ENCODE data around the gene TBP.

TBP gene

GRCh38 chr6:170545405-170545804 is 8.8 kb upstream of the TBP start:
- peaks cover 13% of the 10 kb centered on the region for H3K4me1 ChIP-seq (ENCODE audit: insufficient read depth, low read length)
- peaks cover 73% of the 10 kb centered on the region for H4K20me1 ChIP-seq (ENCODE audit: insufficient read depth, low read length)
- H3K4me3 ChIP-seq (ENCODE audit: low read depth in 1 of 2, low read length in 2 of 2): no peak overlapping the region
- ATAC-seq (ENCODE audit: insufficient read depth, low read depth): no peak
- no peak overlapping the region for H3K4me2 ChIP-seq (ENCODE audit: insufficient read depth, low read length)
- no peak overlapping the region for H3K9ac ChIP-seq (ENCODE audit: low read depth, low read length)
- H3K79me2 ChIP-seq (ENCODE audit: insufficient read depth, low read length): peaks cover 94% of the 10 kb centered on the region
- no peaks in the 10 kb centered on the region for H3K27me3 ChIP-seq (ENCODE audit: insufficient read depth, low read length, poor library complexity)
- no peak for DNase-seq
- TF ChIP-seq CTCF (IDR thresholded peaks at IDR 0.05; ENCODE audit: borderline replicate concordance, extremely low read depth, low read length, poor library complexity, severe bottlenecking) (no peak), EZH2 (IDR thresholded peaks at IDR 0.05; ENCODE audit: borderline replicate concordance, low read depth, low read length, severe bottlenecking) (no peak)
- no peak overlapping the region for H2AFZ ChIP-seq (ENCODE audit: low read depth, low read length)
- H3K27ac ChIP-seq (ENCODE audit: low read length): no peak overlapping the region
- H3K36me3 ChIP-seq (ENCODE audit: insufficient read depth, low read length): peaks cover 99% of the 10 kb centered on the region
- H3K9me3 ChIP-seq (ENCODE audit: insufficient read depth, low read length, severe bottlenecking): no peaks in the 10 kb centered on the region

GRCh38 chr6:170552765-170553533 is 1.2 kb upstream of the TBP start, which contains the start of gene PSMB1:
Gene PSMB1, minus strand, starts transcription at chr6:170553307. Its CDS starts 65 bp downstream, at chr6:170553242.
- peaks cover 47% of the 10 kb centered on the region for H3K36me3 ChIP-seq (ENCODE audit: insufficient read depth, low read length)
- H4K20me1 ChIP-seq (ENCODE audit: insufficient read depth, low read length): peaks cover 56% of the 10 kb centered on the region
- peaks cover 95% of the 10 kb centered on the region for H3K79me2 ChIP-seq (ENCODE audit: insufficient read depth, low read length)
- peak within 1 kb of the TSS; percentile 90 to 91 for H3K4me3 ChIP-seq (ENCODE audit: low read depth in 1 of 2, low read length in 2 of 2)
- no peak for TF ChIP-seq EZH2 (IDR thresholded peaks at IDR 0.05; ENCODE audit: borderline replicate concordance, low read depth, low read length, severe bottlenecking)
- no peak for TF ChIP-seq CTCF (IDR thresholded peaks at IDR 0.05; ENCODE audit: borderline replicate concordance, extremely low read depth, low read length, poor library complexity, severe bottlenecking)
- ATAC-seq (ENCODE audit: insufficient read depth, low read depth) (peak; percentile 68), DNase-seq (peak; percentile 88)
- H3K27me3 ChIP-seq (ENCODE audit: insufficient read depth, low read length, poor library complexity): no peaks in the 10 kb centered on the region
- peak within 1 kb of the TSS; percentile 82 for H2AFZ ChIP-seq (ENCODE audit: low read depth, low read length)
- peak within 1 kb of the TSS; percentile 78 for H3K9ac ChIP-seq (ENCODE audit: low read depth, low read length)
- H3K4me2 ChIP-seq (ENCODE audit: insufficient read depth, low read length): peak within 1 kb of the TSS; percentile 87
- peak within 1 kb of the TSS; percentile 94 for H3K27ac ChIP-seq (ENCODE audit: low read length)
- H3K4me1 ChIP-seq (ENCODE audit: insufficient read depth, low read length): peaks cover 54% of the 10 kb centered on the region
- no peaks in the 10 kb centered on the region for H3K9me3 ChIP-seq (ENCODE audit: insufficient read depth, low read length, severe bottlenecking)

- H3K36me3 ChIP-seq (ENCODE audit: insufficient read depth, low read length): peaks cover 46% of the 10 kb centered on the region
- H3K27me3 ChIP-seq (ENCODE audit: insufficient read depth, low read length, poor library complexity): no peaks in the 10 kb centered on the region
- H4K20me1 ChIP-seq (ENCODE audit: insufficient read depth, low read length): peaks cover 52% of the 10 kb centered on the region
- peak overlapping the region; percentile 87 for H3K4me2 ChIP-seq (ENCODE audit: insufficient read depth, low read length)
- H2AFZ ChIP-seq (ENCODE audit: low read depth, low read length): peak overlapping the region; percentile 82
- DNase-seq (no peak), ATAC-seq (ENCODE audit: insufficient read depth, low read depth) (peak; percentile 60)
- H3K9ac ChIP-seq (ENCODE audit: low read depth, low read length): peak overlapping the region; percentile 78
- peaks cover 56% of the 10 kb centered on the region for H3K4me1 ChIP-seq (ENCODE audit: insufficient read depth, low read length)
- H3K9me3 ChIP-seq (ENCODE audit: insufficient read depth, low read length, severe bottlenecking): no peaks in the 10 kb centered on the region
- peaks cover 94% of the 10 kb centered on the region for H3K79me2 ChIP-seq (ENCODE audit: insufficient read depth, low read length)
- no peak for TF ChIP-seq CTCF (IDR thresholded peaks at IDR 0.05; ENCODE audit: borderline replicate concordance, extremely low read depth, low read length, poor library complexity, severe bottlenecking)
- no peak for TF ChIP-seq EZH2 (IDR thresholded peaks at IDR 0.05; ENCODE audit: borderline replicate concordance, low read depth, low read length, severe bottlenecking)
- peak overlapping the region; percentile 90 to 91 for H3K4me3 ChIP-seq (ENCODE audit: low read depth in 1 of 2, low read length in 2 of 2)
- H3K27ac ChIP-seq (ENCODE audit: low read length): peak overlapping the region; percentile 94
Observed at GRCh38 chr6:170553534-170554012, 596 bp upstream of the TBP start.
